ENCODE measurements around the gene POC1B. TPM values are rescaled to one million over a fixed set of nuclear protein-coding genes. Genes with fewer than 3 reads are reported as not detected.

The POC1B gene
- total RNA-seq, 1 experiment from 2014 or later = 25.0 TPM

DNA sequence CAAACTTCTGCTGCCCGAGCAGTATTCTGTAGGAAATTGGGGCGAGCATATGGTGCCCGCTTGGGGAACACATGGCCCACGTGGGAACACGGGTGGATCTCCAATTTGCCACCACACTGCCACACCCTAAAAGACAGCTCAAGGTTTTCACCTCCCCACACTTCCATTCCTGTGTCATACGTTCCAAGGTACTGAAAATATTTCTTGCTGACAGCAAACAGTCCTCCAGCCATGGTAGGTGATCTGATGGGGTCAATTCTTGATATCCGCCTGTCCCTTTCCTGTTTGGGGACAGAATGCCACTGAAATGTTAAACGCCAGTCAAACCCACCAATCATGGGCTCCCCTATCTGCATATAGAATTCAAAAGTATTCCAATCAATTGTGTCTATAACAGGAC lies 2.5 kb downstream of the POC1B start:
- Histone ChIP-seq H3K4me2 (ENCODE audit: low read length) (peak overlapping the region; percentile 78), H4K20me1 (ENCODE audit: low read length) (no peaks in the 10 kb centered on the region), H3K9me2 (replicated peaks; ENCODE audit: low read length) (no peaks in the 10 kb centered on the region), H3K4me3 (ENCODE audit: low read length) (peak overlapping the region; percentile 91), H3F3A (ENCODE audit: low read length, unreplicated experiment) (no peaks in the 10 kb centered on the region), H3K9ac (ENCODE audit: low read length) (peak overlapping the region; percentile 81), H3K27ac (ENCODE audit: low read length) (no peak overlapping the region), H3K4me1 (ENCODE audit: insufficient read depth, low read length) (peaks cover 61% of the 10 kb centered on the region), H2AFZ (ENCODE audit: low read length) (no peak overlapping the region), H3K27me3 (ENCODE audit: low read length) (no peaks in the 10 kb centered on the region), H3K36me3 (ENCODE audit: low read depth, low read length) (peaks cover 13% of the 10 kb centered on the region; the same call in 1 of the 2 replicates), H3K79me2 (ENCODE audit: low read length) (peaks cover 77% of the 10 kb centered on the region), H3K9me3 (ENCODE audit: low read length) (no peaks in the 10 kb centered on the region)
- no TSS peak for BruUV-seq (replicated peaks)
- DNase-seq (no peak), ATAC-seq (no peak)
- CTCF ChIA-PET = no interaction called here
- TF ChIP-seq, protein P1, sequence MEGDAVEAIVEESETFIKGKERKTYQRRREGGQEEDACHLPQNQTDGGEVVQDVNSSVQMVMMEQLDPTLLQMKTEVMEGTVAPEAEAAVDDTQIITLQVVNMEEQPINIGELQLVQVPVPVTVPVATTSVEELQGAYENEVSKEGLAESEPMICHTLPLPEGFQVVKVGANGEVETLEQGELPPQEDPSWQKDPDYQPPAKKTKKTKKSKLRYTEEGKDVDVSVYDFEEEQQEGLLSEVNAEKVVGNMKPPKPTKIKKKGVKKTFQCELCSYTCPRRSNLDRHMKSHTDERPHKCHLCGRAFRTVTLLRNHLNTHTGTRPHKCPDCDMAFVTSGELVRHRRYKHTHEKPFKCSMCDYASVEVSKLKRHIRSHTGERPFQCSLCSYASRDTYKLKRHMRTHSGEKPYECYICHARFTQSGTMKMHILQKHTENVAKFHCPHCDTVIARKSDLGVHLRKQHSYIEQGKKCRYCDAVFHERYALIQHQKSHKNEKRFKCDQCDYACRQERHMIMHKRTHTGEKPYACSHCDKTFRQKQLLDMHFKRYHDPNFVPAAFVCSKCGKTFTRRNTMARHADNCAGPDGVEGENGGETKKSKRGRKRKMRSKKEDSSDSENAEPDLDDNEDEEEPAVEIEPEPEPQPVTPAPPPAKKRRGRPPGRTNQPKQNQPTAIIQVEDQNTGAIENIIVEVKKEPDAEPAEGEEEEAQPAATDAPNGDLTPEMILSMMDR (conservative IDR thresholded peaks at IDR 0.05; ENCODE audit: low read depth, low read length) = no peak
- no peak for TF ChIP-seq EZH2phosphoT487 (IDR thresholded peaks at IDR 0.05; ENCODE audit: borderline replicate concordance, low read length)
- no peak for TF ChIP-seq EZH2 (IDR thresholded peaks at IDR 0.05; ENCODE audit: low read length, unreplicated experiment)
- POLR2A ChIA-PET (ENCODE audit: unreplicated experiment) = no interaction called here
- intact Hi-C loops (cut with micrococcal nuclease) = loop anchor here (5.0 to 10.0 kb wide), 2 partner anchors 151 to 299 kb away; no protein-coding TSS in a partner anchor

DNA sequence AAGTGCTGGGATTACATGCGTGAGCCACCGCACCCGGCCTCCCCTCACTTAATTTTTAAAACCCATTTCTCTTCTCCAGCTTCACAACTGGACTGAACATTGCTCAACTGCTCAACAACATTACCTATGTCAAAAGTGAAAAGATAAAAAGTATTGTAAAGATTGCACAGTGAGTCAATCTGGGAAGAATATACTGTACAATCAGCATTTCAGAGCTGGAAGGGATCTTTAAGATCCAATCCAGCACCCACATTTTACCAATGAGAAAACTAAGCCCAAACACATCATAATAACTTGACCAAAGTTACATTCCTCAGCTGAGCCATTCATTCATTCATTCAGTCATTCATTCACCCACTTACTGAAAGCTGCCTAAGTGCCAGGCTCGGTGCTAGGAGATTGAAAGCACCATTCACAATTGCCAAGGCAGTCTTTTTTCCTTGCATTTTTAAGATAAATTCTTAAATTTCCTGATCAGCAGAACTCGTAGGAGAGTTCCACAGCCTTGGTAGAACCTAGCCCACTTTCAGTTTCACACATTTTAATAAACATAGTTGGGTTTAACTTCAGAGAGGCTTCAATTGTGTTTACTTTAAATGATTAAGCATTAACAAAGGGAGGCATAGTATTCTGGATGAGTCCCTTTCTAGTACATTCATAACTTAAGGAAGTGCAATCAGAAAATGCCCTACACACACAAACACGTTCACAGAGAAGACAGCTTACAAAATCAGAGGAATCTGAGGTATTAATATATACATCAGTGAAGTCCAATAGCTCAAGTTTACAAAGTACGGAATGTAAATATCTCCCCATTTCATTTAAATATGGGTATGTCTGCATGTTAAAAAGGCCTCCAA lies 4.3 kb downstream of the POC1B start:
- Histone ChIP-seq H4K20me1 (ENCODE audit: low read length) (no peaks in the 10 kb centered on the region), H3K9me3 (ENCODE audit: low read length) (no peaks in the 10 kb centered on the region), H3K4me3 (ENCODE audit: low read length) (peak overlapping the region; percentile 91), H3K27ac (ENCODE audit: low read length) (peak overlapping the region; percentile 59), H3F3A (ENCODE audit: low read length, unreplicated experiment) (no peaks in the 10 kb centered on the region), H3K79me2 (ENCODE audit: low read length) (peaks cover 84% of the 10 kb centered on the region), H3K36me3 (ENCODE audit: low read depth, low read length) (peaks cover 13% of the 10 kb centered on the region; the same call in 1 of the 2 replicates), H2AFZ (ENCODE audit: low read length) (no peak overlapping the region), H3K4me1 (ENCODE audit: insufficient read depth, low read length) (peaks cover 62% of the 10 kb centered on the region), H3K9ac (ENCODE audit: low read length) (peak overlapping the region; percentile 39), H3K9me2 (replicated peaks; ENCODE audit: low read length) (no peaks in the 10 kb centered on the region), H3K4me2 (ENCODE audit: low read length) (peak overlapping the region; percentile 78), H3K27me3 (ENCODE audit: low read length) (no peaks in the 10 kb centered on the region)
- BruUV-seq (replicated peaks) = no TSS peak
- ChIA-PET CTCF (interaction anchor here (0.6 to 1.0 kb wide), 3 partner anchors 13 to 502 kb away, joined by 3 read pairs; no protein-coding TSS in a partner anchor), POLR2A (ENCODE audit: unreplicated experiment) (interaction anchor here (0.6 to 1.2 kb wide), 3 partner anchors 169 to 1418 kb away, joined by 3 to 6 read pairs (median 4); no protein-coding TSS in a partner anchor)
- DNase-seq (peak; percentile 67), ATAC-seq (peak; percentile 16)
- intact Hi-C loops (cut with micrococcal nuclease) = loop anchor here (5.0 to 10.0 kb wide), 2 partner anchors 149 to 297 kb away; no protein-coding TSS in a partner anchor
- TF ChIP-seq, protein P1 (conservative IDR thresholded peaks at IDR 0.05; ENCODE audit: low read depth, low read length) = no peak
- TF ChIP-seq EZH2 (IDR thresholded peaks at IDR 0.05; ENCODE audit: low read length, unreplicated experiment) (no peak), EZH2phosphoT487 (IDR thresholded peaks at IDR 0.05; ENCODE audit: borderline replicate concordance, low read length) (no peak)

Measured in PC-3 (cell line).